ENCODE results near the gene FGF22. TPM values are rescaled to one million over a fixed set of nuclear protein-coding genes. Genes with fewer than 3 reads are reported as not detected.
A peak's percentile ranks its signal among the peaks of the same experiment; 100 is the strongest.
"Not testable (repeated sequence)": the region's sequence is repeated elsewhere in the genome, so short reads cannot be mapped to it uniquely, and the experiment has no call there.

Gene FGF22
- total and polyA plus RNA-seq, 4 donors, result 0.08 TPM; not detected in 3

DNA sequence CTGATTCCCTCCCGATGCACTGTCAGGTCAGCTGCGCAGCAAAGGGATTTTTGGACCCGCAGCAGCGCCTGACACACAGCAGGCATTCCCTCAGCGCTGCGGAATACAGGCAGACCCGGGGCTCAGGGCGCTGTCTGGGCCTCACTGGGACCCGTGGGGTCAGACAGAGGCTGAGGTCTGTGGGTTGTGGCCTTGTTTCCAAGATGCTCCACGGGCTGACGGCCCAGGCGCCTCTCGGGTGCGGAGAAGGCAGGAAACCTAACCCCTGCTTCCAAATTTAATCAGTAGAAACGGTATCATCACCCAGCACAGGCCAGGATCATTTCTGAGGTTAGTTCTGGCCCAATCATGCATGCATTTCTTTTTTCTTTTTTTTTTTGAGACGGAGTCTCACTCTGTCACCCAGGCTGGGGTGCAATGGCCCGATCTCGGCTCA lies 24.0 kb downstream of the FGF22 start:
- no peaks in the 10 kb centered on the region for H3K27me3 ChIP-seq (ENCODE audit: control insufficient read depth in 4 of 4, insufficient read depth in 4 of 4, low read length in 3 of 4)
- H3K9me3 ChIP-seq (ENCODE audit: control insufficient read depth in 4 of 4, low read length in 3 of 4), result no peaks in the 10 kb centered on the region
- H3K4me3 ChIP-seq (ENCODE audit: low read depth in 1 of 3, low read length in 3 of 3), result peak overlapping the region; percentile 49 to 78 (median 60)
- TF ChIP-seq NR2F2 (IDR thresholded peaks at IDR 0.05), result peak; percentile 42
- TF ChIP-seq FOXA1 (IDR thresholded peaks at IDR 0.05), result no peak
- TF ChIP-seq, protein P1, sequence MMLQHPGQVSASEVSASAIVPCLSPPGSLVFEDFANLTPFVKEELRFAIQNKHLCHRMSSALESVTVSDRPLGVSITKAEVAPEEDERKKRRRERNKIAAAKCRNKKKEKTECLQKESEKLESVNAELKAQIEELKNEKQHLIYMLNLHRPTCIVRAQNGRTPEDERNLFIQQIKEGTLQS (IDR thresholded peaks at IDR 0.05), result no peak
- TF ChIP-seq HNF4A (conservative IDR thresholded peaks at IDR 0.05), result peak; percentile 36 to 44
- peak; percentile 31 to 51 for TF ChIP-seq RXRA (IDR thresholded peaks at IDR 0.05)
- peaks cover 12 to 50% (median 34%) of the 10 kb centered on the region in 4 donors for H3K4me1 ChIP-seq (ENCODE audit: control insufficient read depth in 4 of 4, insufficient read depth in 4 of 4, low read length in 3 of 4)
- H3K36me3 ChIP-seq (ENCODE audit: control insufficient read depth in 4 of 4, insufficient read depth in 3 of 4, low read depth in 1 of 4, low read length in 3 of 4), result no peaks in the 10 kb centered on the region
- peak overlapping the region; percentile 94 to 95 for H3K27ac ChIP-seq (ENCODE audit: low read depth in 1 of 2, low read length in 2 of 2)
- no peak for DNase-seq (ENCODE audit: low spot score)
- 24% methylated on average over 18 of the region's 18 CpGs for WGBS
- H3K9ac ChIP-seq (ENCODE audit: low read depth in 1 of 2, low read length in 2 of 2), result peak overlapping the region; percentile 21 to 69

DNA sequence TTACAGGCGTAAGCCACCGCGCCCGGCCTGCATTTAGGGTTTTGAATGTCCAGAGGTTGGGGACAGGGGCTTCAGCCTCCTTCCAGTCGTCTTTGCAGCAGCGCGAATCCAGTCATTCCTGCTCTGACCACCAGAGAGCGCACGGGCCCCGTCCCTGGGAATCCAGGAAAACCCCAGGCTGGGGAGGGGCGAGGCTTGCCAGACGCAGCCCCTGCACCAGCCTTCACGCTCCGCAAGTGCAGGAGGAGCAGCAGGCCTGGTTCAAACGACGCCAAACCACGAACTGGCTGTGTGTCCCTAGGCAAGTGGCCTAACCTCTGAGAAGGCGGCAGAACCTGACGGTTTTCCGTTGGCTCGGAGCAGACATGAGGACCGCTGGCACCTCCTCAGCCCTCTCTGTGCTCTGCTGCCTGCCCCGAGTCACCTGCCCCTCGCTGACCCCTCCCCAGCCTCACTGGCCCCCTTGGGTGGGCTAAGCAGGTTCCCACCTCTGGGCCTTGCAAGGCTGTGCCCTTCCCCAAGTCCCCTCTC lies 25.3 kb downstream of the FGF22 start:
- peak; percentile 85 for DNase-seq (ENCODE audit: low spot score)
- 16% methylated on average over 24 of the region's 24 CpGs for WGBS
- TF ChIP-seq HNF4G (IDR thresholded peaks at IDR 0.05) (no peak), HNF4A (conservative IDR thresholded peaks at IDR 0.05) (no peak), RAD21 (IDR thresholded peaks at IDR 0.05) (peak; percentile 87 to 95), SP1 (IDR thresholded peaks at IDR 0.05) (peak; percentile 20), GABPA (IDR thresholded peaks at IDR 0.05 in 1 of 2, conservative IDR thresholded peaks at IDR 0.05 in 1 of 2) (no peak), NR2F2 (IDR thresholded peaks at IDR 0.05) (no peak), JUND (IDR thresholded peaks at IDR 0.05) (no peak), YY1 (IDR thresholded peaks at IDR 0.05) (no peak), EGR1 (IDR thresholded peaks at IDR 0.05; ENCODE audit: low read depth in 2 of 2) (no peak), FOXA2 (IDR thresholded peaks at IDR 0.05) (no peak), TAF1 (conservative IDR thresholded peaks at IDR 0.05) (no peak), FOXA1 (IDR thresholded peaks at IDR 0.05) (no peak)
- TF ChIP-seq, protein P2, sequence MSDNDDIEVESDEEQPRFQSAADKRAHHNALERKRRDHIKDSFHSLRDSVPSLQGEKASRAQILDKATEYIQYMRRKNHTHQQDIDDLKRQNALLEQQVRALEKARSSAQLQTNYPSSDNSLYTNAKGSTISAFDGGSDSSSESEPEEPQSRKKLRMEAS (IDR thresholded peaks at IDR 0.05), result no peak
- TF ChIP-seq, protein P3, sequence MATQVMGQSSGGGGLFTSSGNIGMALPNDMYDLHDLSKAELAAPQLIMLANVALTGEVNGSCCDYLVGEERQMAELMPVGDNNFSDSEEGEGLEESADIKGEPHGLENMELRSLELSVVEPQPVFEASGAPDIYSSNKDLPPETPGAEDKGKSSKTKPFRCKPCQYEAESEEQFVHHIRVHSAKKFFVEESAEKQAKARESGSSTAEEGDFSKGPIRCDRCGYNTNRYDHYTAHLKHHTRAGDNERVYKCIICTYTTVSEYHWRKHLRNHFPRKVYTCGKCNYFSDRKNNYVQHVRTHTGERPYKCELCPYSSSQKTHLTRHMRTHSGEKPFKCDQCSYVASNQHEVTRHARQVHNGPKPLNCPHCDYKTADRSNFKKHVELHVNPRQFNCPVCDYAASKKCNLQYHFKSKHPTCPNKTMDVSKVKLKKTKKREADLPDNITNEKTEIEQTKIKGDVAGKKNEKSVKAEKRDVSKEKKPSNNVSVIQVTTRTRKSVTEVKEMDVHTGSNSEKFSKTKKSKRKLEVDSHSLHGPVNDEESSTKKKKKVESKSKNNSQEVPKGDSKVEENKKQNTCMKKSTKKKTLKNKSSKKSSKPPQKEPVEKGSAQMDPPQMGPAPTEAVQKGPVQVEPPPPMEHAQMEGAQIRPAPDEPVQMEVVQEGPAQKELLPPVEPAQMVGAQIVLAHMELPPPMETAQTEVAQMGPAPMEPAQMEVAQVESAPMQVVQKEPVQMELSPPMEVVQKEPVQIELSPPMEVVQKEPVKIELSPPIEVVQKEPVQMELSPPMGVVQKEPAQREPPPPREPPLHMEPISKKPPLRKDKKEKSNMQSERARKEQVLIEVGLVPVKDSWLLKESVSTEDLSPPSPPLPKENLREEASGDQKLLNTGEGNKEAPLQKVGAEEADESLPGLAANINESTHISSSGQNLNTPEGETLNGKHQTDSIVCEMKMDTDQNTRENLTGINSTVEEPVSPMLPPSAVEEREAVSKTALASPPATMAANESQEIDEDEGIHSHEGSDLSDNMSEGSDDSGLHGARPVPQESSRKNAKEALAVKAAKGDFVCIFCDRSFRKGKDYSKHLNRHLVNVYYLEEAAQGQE (IDR thresholded peaks at IDR 0.05), result no peak
- TF ChIP-seq, protein P4, sequence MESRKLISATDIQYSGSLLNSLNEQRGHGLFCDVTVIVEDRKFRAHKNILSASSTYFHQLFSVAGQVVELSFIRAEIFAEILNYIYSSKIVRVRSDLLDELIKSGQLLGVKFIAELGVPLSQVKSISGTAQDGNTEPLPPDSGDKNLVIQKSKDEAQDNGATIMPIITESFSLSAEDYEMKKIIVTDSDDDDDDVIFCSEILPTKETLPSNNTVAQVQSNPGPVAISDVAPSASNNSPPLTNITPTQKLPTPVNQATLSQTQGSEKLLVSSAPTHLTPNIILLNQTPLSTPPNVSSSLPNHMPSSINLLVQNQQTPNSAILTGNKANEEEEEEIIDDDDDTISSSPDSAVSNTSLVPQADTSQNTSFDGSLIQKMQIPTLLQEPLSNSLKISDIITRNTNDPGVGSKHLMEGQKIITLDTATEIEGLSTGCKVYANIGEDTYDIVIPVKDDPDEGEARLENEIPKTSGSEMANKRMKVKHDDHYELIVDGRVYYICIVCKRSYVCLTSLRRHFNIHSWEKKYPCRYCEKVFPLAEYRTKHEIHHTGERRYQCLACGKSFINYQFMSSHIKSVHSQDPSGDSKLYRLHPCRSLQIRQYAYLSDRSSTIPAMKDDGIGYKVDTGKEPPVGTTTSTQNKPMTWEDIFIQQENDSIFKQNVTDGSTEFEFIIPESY (IDR thresholded peaks at IDR 0.05), result no peak
- TF ChIP-seq, protein P1 (IDR thresholded peaks at IDR 0.05), result no peak
- TF ChIP-seq, protein P5, sequence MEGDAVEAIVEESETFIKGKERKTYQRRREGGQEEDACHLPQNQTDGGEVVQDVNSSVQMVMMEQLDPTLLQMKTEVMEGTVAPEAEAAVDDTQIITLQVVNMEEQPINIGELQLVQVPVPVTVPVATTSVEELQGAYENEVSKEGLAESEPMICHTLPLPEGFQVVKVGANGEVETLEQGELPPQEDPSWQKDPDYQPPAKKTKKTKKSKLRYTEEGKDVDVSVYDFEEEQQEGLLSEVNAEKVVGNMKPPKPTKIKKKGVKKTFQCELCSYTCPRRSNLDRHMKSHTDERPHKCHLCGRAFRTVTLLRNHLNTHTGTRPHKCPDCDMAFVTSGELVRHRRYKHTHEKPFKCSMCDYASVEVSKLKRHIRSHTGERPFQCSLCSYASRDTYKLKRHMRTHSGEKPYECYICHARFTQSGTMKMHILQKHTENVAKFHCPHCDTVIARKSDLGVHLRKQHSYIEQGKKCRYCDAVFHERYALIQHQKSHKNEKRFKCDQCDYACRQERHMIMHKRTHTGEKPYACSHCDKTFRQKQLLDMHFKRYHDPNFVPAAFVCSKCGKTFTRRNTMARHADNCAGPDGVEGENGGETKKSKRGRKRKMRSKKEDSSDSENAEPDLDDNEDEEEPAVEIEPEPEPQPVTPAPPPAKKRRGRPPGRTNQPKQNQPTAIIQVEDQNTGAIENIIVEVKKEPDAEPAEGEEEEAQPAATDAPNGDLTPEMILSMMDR (IDR thresholded peaks at IDR 0.05; ENCODE audit: low read depth, low read length, missing input control), result peak; percentile 80
- Histone ChIP-seq H3K4me3 (ENCODE audit: low read depth in 1 of 3, low read length in 3 of 3) (no peak overlapping the region), H3K27me3 (ENCODE audit: control insufficient read depth in 4 of 4, insufficient read depth in 4 of 4, low read length in 3 of 4) (no peaks in the 10 kb centered on the region), H3K27ac (ENCODE audit: low read depth in 1 of 2, low read length in 2 of 2) (no peak overlapping the region), H3K36me3 (ENCODE audit: control insufficient read depth in 4 of 4, insufficient read depth in 3 of 4, low read depth in 1 of 4, low read length in 3 of 4) (no peaks in the 10 kb centered on the region), H3K9ac (ENCODE audit: low read depth in 1 of 2, low read length in 2 of 2) (no peak overlapping the region), H3K4me1 (ENCODE audit: control insufficient read depth in 4 of 4, insufficient read depth in 4 of 4, low read length in 3 of 4) (peaks cover 3 to 37% (median 24%) of the 10 kb centered on the region in 4 donors), H3K9me3 (ENCODE audit: control insufficient read depth in 4 of 4, low read length in 3 of 4) (no peaks in the 10 kb centered on the region)

DNA sequence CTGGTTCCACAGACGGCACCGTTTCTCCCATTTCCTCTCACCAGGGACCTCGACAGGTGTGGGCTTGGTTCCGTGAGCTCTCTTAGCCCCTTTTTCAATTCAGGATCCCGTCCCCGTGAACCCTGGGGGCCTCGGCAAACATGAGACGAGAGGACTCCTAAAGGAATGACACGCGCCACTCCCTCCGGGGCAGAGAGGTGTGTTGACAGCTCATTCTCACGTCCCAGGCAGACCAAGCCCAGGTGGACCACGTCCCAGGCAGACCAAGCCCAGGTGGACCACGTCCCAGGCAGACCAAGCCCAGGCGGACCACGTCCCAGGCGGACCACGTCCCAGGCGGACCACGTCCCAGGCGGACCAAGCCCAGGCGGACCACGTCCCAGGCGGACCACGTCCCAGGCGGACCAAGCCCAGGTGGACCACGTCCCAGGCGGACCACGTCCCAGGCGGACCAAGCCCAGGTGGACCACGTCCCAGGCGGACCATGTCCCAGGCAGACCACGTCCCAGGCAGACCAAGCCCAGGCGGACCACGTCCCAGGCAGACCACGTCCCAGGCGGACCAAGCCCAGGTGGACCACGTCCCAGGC lies 27.4 kb downstream of the FGF22 start:
- H3K27ac ChIP-seq (ENCODE audit: low read depth in 1 of 2, low read length in 2 of 2), result not testable (repeated sequence)
- WGBS, result 87% methylated on average over 37 of the region's 38 CpGs

More for the DNA sequence above, 27.4 kb downstream of the FGF22 start:
- not testable (repeated sequence) for H3K4me3 ChIP-seq (ENCODE audit: low read depth in 1 of 3, low read length in 3 of 3); H3K36me3 ChIP-seq (ENCODE audit: control insufficient read depth in 4 of 4, insufficient read depth in 3 of 4, low read depth in 1 of 4, low read length in 3 of 4); DNase-seq (ENCODE audit: low spot score); H3K9me3 ChIP-seq (ENCODE audit: control insufficient read depth in 4 of 4, low read length in 3 of 4); H3K27me3 ChIP-seq (ENCODE audit: control insufficient read depth in 4 of 4, insufficient read depth in 4 of 4, low read length in 3 of 4); H3K9ac ChIP-seq (ENCODE audit: low read depth in 1 of 2, low read length in 2 of 2)
- peaks cover 0 to 18% (median 13%) of the 10 kb centered on the region in 4 donors for H3K4me1 ChIP-seq (ENCODE audit: control insufficient read depth in 4 of 4, insufficient read depth in 4 of 4, low read length in 3 of 4)

Measured in liver (tissue), 9 donors.